HepG2 (cell line): ENCODE measurements around the gene FAM9B. TPM values are rescaled to one million over a fixed set of nuclear protein-coding genes. Genes with fewer than 3 reads are reported as not detected.

Experiments
- ATAC-seq: fragments of 200-7000 bp; cut with Tn5 transposase; 3 replicates; pipeline ENCODE4 v1.9.1; 2020; ENCODE audit warnings: mild to moderate bottlenecking, moderate library complexity
- BruUV-seq: library from RNA; stranded (reverse); fragments of 400-500 nt; replicated peaks from 2 replicates; lab custom pipeline; 2021; lab: Mats Ljungman, UMichigan
- CTCF ChIA-PET: fragments of 300-600 bp; formaldehyde crosslinking; extraction: SDS; loops from one replicate; lab custom pipeline; 2021; ENCODE audit warnings: low total read pairs, inconsistent platforms, low intra/inter-chr PET ratio; lab: Yijun Ruan, JAX
- POLR2A ChIA-PET: fragments of 350-600 bp; sonication (Branson Sonifier 250); formaldehyde crosslinking; loops from one replicate; lab custom pipeline; 2020; ENCODE audit warnings: antibody characterized with exemption, inconsistent platforms; lab: Yijun Ruan, JAX
- DNase-seq: peaks from one replicate; pipeline ENCODE4 v3.0.0-alpha.2; 2015; ENCODE audit warnings: low spot score
- FAIRE-seq: peaks from 3 replicates; lab custom pipeline; 2011; peaks lifted over from hg19 to GRCh38; lab: Jason Lieb, UNC
- H2AFZ ChIP-seq: one replicate; pipeline ENCODE4 v1.6.1; 2011; ENCODE audit warnings: low read length, inconsistent platforms
- H3K27ac ChIP-seq: fragments of 300-600 bp; 3 replicates; pipeline ENCODE4 v1.8.0; 2011; ENCODE audit warnings: mixed run types, mild to moderate bottlenecking, mixed read lengths, low read length, inconsistent platforms; ENCODE audit not compliant: insufficient read depth; ENCODE audit errors: extremely low read length
- H3K27me3 ChIP-seq, 2 experiments: fragments of 200-600 bp in 1 of 2; 2 replicates in 1 of 2; 3 replicates in 1 of 2; pipeline versions ENCODE4 v1.6.0 to v1.8.0; 2011; ENCODE audit warnings: low read length in 2 of 2, mild to moderate bottlenecking in 2 of 2, moderate library complexity in 2 of 2, inconsistent platforms in 1 of 2; ENCODE audit not compliant: insufficient read depth in 2 of 2, control insufficient read depth in 1 of 2
- H3K36me3 ChIP-seq, 2 experiments: fragments of 200-600 bp in 1 of 2; replicated peaks in 1 of 2; 2 replicates in 1 of 2; 3 replicates in 1 of 2; pipeline versions ENCODE4 v1.5.1 to v1.8.0; 2011; ENCODE audit warnings: low read length in 2 of 2, inconsistent platforms in 1 of 2; ENCODE audit not compliant: insufficient read depth in 2 of 2, control insufficient read depth in 1 of 2
- H3K4me1 ChIP-seq: 2 replicates; pipeline ENCODE4 v1.5.1; 2012; ENCODE audit warnings: low read length, inconsistent platforms; ENCODE audit not compliant: insufficient read depth
- H3K4me2 ChIP-seq: 2 replicates; pipeline ENCODE4 v1.6.0; 2011; ENCODE audit warnings: low read depth, low read length, inconsistent platforms
- H3K4me3 ChIP-seq, 3 experiments: fragments of 200-600 bp in 1 of 3; sonication (generic), shearing (Covaris generic) in 1 of 3; replicated peaks in 1 of 3; 2 replicates each; pipeline ENCODE4 v1.5.1; 2011 to 2016; ENCODE audit warnings: low read length in 3 of 3, inconsistent platforms in 2 of 3, low read depth in 2 of 3, mild to moderate bottlenecking in 2 of 3, control low read depth in 1 of 3, mixed read lengths in 1 of 3; ENCODE audit not compliant: insufficient read depth in 1 of 3
- H3K79me2 ChIP-seq: one replicate; pipeline ENCODE4 v1.6.1; 2011; ENCODE audit warnings: low read length, inconsistent platforms; ENCODE audit not compliant: insufficient read depth
- H3K9ac ChIP-seq: 2 replicates; pipeline ENCODE4 v1.6.0; 2011; ENCODE audit warnings: mild to moderate bottlenecking, low read depth, low read length, inconsistent platforms; ENCODE audit not compliant: insufficient read depth
- H3K9me3 ChIP-seq: 2 replicates; pipeline ENCODE4 v1.5.1; 2012; ENCODE audit warnings: mild to moderate bottlenecking, low read length
- H4K20me1 ChIP-seq: 2 replicates; pipeline ENCODE4 v1.6.0; 2011; ENCODE audit warnings: inconsistent platforms, mild to moderate bottlenecking, low read length, moderate library complexity; ENCODE audit not compliant: insufficient read depth
- ARID3A ChIP-seq: IDR thresholded peaks from 2 replicates; pipeline ENCODE4 v1.6.1; 2012; ENCODE audit warnings: low read depth, low read length, improper control_type of control experiment
- HIVEP1 ChIP-seq: sonication (generic); formaldehyde crosslinking; IDR thresholded peaks from 2 replicates; pipeline ENCODE4 v1.4.0; 2020; ENCODE audit warnings: mild to moderate bottlenecking, missing genetic modification reagents
- HNRNPL ChIP-seq: fragments of 200-400 bp; formaldehyde crosslinking; IDR thresholded peaks from 2 replicates; pipeline ENCODE4 v1.6.1; 2017; ENCODE audit warnings: mild to moderate bottlenecking, low read depth, low read length
- LCORL ChIP-seq, 2 experiments: fragments of 450-650 bp in 1 of 2; sonication (generic) in 1 of 2; formaldehyde crosslinking in 1 of 2; IDR thresholded peaks; 2 replicates each; pipeline versions ENCODE4 v1.5.0 to v1.6.1; 2017 to 2020; ENCODE audit warnings: antibody characterized with exemption in 1 of 2, missing genetic modification reagents in 1 of 2
- MXD3 ChIP-seq: IDR thresholded peaks from 2 replicates; pipeline ENCODE4 v1.6.1; 2016; ENCODE audit warnings: mild to moderate bottlenecking, missing biosample characterization, missing genetic modification reagents
- MXI1 ChIP-seq: IDR thresholded peaks from 3 replicates; pipeline ENCODE4 v1.6.1; 2012; ENCODE audit warnings: low read depth, low read length, inconsistent platforms, borderline replicate concordance
- NFKB2 ChIP-seq: sonication (generic); formaldehyde crosslinking; IDR thresholded peaks from 2 replicates; pipeline ENCODE4 v1.4.0; 2020; ENCODE audit warnings: missing genetic modification reagents, borderline replicate concordance
- PBX3 ChIP-seq: sonication (generic); formaldehyde crosslinking; IDR thresholded peaks from 2 replicates; pipeline ENCODE4 v1.8.1; 2023; ENCODE audit warnings: missing genetic modification reagents, inconsistent platforms, borderline replicate concordance
- PPARG ChIP-seq: conservative IDR thresholded peaks from 2 replicates; pipeline ENCODE4 v1.6.1; 2016; ENCODE audit warnings: missing biosample characterization, missing genetic modification reagents
- REPIN1 ChIP-seq: sonication (generic); formaldehyde crosslinking; IDR thresholded peaks from 2 replicates; pipeline ENCODE4 v1.8.0; 2022; ENCODE audit warnings: missing genetic modification reagents, low read depth, mild to moderate bottlenecking, borderline replicate concordance
- TEF ChIP-seq: sonication (generic); formaldehyde crosslinking; IDR thresholded peaks from 2 replicates; pipeline ENCODE4 v1.5.0; 2020; ENCODE audit warnings: missing genetic modification reagents
- ZMAT5 ChIP-seq: sonication (generic); formaldehyde crosslinking; IDR thresholded peaks from 2 replicates; pipeline ENCODE4 v1.5.0; 2020; ENCODE audit warnings: mild to moderate bottlenecking, low read depth, missing genetic modification reagents, borderline replicate concordance
- ZNF549 ChIP-seq: sonication (generic); formaldehyde crosslinking; IDR thresholded peaks from 2 replicates; pipeline ENCODE4 v1.5.0; 2020; ENCODE audit warnings: missing genetic modification reagents
- WGBS: methylation state at CpG from one replicate; pipeline ENCODE4 v1.1.6; 2017; ENCODE audit warnings: low lambda C conversion rate; 5-methylcytosine and 5-hydroxymethylcytosine counted together
- in situ Hi-C: cut with HindIII; loops from 2 replicates; pipeline ENCODE4 v1.10.0; 2017; ENCODE audit warnings: low pct_unique_long_range_greater_than_20kb; ENCODE audit not compliant: extremely low pct_ligation_motif_present
- intact Hi-C: fragments of 100-400 bp; cut with micrococcal nuclease; formaldehyde crosslinking; loops from one replicate; pipeline ENCODE4 v1.10.0; 2022; ENCODE audit not compliant: unreplicated experiment
- polyA plus RNA-seq, 8 experiments: library from polyadenylated mRNA; depleted of rRNA in 3 of 8; stranded (reverse) in 7 of 8; unstranded in 1 of 8; fragments of >200 nt; fragmentation: Illumina TruSeq in 4 of 8; extraction: Trizol in 4 of 8; gene quantifications; 2 replicates each; pipeline versions ENCODE4 v1.2.1 to v1.2.3, GENCODE V29; 2011 to 2016; ENCODE audit warnings: low read depth in 4 of 8, missing spikeins in 1 of 8, mixed read lengths in 1 of 8; ENCODE audit not compliant: insufficient read depth in 1 of 8
- total RNA-seq, 5 experiments: library from RNA; depleted of rRNA; stranded (reverse); fragments of >200 nt; fragmentation: Illumina TruSeq; extraction: Trizol; gene quantifications; 2 replicates each; pipeline ENCODE4 v1.2.3, GENCODE V29; 2016; ENCODE audit warnings: low read depth in 1 of 5

The FAM9B gene
- total and polyA plus RNA-seq, 2 of the 13 experiments (the other 11 are each of a cell fraction or from before 2014, with no cell fraction given), result not detected

- Histone ChIP-seq H3K27me3 (no peaks in the 10 kb centered on the region), H3K27ac (no peak overlapping the region), H2AFZ (no peak overlapping the region), H3K4me1 (no peaks in the 10 kb centered on the region), H3K4me3 (no peak overlapping the region), H4K20me1 (no peaks in the 10 kb centered on the region), H3K36me3 (no peaks in the 10 kb centered on the region), H3K4me2 (no peak overlapping the region), H3K9ac (no peak overlapping the region), H3K9me3 (no peaks in the 10 kb centered on the region), H3K79me2 (no peaks in the 10 kb centered on the region)
- DNase-seq, result no peak
- in situ Hi-C loops, result no loop called here
- FAIRE-seq, result no peak
- ChIA-PET POLR2A (no interaction called here), CTCF (no interaction called here)
- ATAC-seq, result no peak
- TF ChIP-seq HIVEP1 (CRISPR knock-in tag) (no peak), ZNF549 (CRISPR knock-in tag) (no peak), MXD3 (CRISPR knock-in tag) (no peak), NFKB2 (CRISPR knock-in tag) (no peak), HNRNPL (no peak), PBX3 (CRISPR knock-in tag) (no peak), ARID3A (no peak), LCORL (IDR thresholded peaks at IDR 0.05) (no peak), LCORL (CRISPR knock-in tag; IDR thresholded peaks at IDR 0.05) (no peak), REPIN1 (CRISPR knock-in tag) (no peak), ZMAT5 (CRISPR knock-in tag) (no peak), MXI1 (no peak), TEF (CRISPR knock-in tag) (no peak), PPARG (CRISPR knock-in tag) (no peak)
- intact Hi-C loops, result no loop called here
- BruUV-seq, result no TSS peak
- WGBS, result 2% methylated on average over 2 of the region's 2 CpGs
Measured at GRCh38 chrX:8984231-8984630, 49.7 kb downstream of the FAM9B start.
